ENCODE results near the gene PPP1R9A.

DNA sequence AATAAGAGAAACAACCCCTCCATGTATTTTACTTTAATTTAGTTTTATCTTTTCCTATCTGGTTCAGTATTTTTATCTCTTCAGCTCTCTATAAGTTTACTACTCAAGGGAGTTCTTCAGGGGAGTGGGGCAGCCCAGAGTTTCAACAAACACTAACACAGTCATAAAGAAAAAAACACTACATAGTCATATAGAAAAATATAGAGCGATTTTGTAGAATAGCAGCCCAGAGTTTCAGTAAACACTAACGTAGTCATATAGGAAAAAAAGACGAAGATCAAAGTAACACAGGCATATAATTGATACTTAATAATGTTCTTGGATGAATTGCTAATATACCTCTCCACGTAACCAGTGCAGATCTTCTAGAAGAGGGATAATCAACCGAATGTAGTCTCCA, 362.2 kb downstream of the PPP1R9A start:
- TF ChIP-seq, protein P1, sequence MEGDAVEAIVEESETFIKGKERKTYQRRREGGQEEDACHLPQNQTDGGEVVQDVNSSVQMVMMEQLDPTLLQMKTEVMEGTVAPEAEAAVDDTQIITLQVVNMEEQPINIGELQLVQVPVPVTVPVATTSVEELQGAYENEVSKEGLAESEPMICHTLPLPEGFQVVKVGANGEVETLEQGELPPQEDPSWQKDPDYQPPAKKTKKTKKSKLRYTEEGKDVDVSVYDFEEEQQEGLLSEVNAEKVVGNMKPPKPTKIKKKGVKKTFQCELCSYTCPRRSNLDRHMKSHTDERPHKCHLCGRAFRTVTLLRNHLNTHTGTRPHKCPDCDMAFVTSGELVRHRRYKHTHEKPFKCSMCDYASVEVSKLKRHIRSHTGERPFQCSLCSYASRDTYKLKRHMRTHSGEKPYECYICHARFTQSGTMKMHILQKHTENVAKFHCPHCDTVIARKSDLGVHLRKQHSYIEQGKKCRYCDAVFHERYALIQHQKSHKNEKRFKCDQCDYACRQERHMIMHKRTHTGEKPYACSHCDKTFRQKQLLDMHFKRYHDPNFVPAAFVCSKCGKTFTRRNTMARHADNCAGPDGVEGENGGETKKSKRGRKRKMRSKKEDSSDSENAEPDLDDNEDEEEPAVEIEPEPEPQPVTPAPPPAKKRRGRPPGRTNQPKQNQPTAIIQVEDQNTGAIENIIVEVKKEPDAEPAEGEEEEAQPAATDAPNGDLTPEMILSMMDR (conservative IDR thresholded peaks at IDR 0.05; ENCODE audit: low read depth, low read length) = no peak
- no peak for TF ChIP-seq EZH2 (IDR thresholded peaks at IDR 0.05; ENCODE audit: borderline replicate concordance, low read depth, low read length, poor library complexity, severe bottlenecking)
